MCF 10A (cell line): ENCODE measurements around the gene PCARE. TPM values are rescaled to one million over a fixed set of nuclear protein-coding genes. Genes with fewer than 3 reads are reported as not detected.
"Not testable (repeated sequence)": the region's sequence is repeated elsewhere in the genome, so short reads cannot be mapped to it uniquely, and the experiment has no call there.

Experiments used
- BruUV-seq: library from RNA; stranded (reverse); fragments of 400-500 nt; replicated peaks from 2 replicates; lab custom pipeline; 2021; lab: Mats Ljungman, UMichigan
- CTCF ChIA-PET: fragments of 300-600 bp; sonication (Branson Sonifier 250); formaldehyde crosslinking; extraction: SDS; loops from one replicate; lab custom pipeline; 2021; ENCODE audit warnings: antibody characterized with exemption, inconsistent platforms; lab: Yijun Ruan, JAX
- POLR2A ChIA-PET: fragments of 300-600, 350-650 bp; sonication (Branson Sonifier 250); formaldehyde crosslinking; extraction: SDS; loops from one replicate; lab custom pipeline; 2020; ENCODE audit warnings: antibody characterized with exemption, inconsistent platforms; lab: Yijun Ruan, JAX
- DNase-seq: peaks from one replicate; pipeline ENCODE4 v3.0.0-alpha.2; 2018; ENCODE audit not compliant: unreplicated experiment
- H3K27ac Mint-ChIP-seq: one replicate; pipeline ENCODE4 v1.8.0; 2022; ENCODE audit warnings: mild to moderate bottlenecking, low read depth, mixed read lengths; ENCODE audit not compliant: unreplicated experiment
- H3K27me3 Mint-ChIP-seq: one replicate; pipeline ENCODE4 v1.8.0; 2022; ENCODE audit warnings: mixed read lengths; ENCODE audit not compliant: insufficient read depth, unreplicated experiment
- H3K36me3 Mint-ChIP-seq: one replicate; pipeline ENCODE4 v1.8.0; 2022; ENCODE audit warnings: mild to moderate bottlenecking, moderate library complexity, mixed read lengths; ENCODE audit not compliant: insufficient read depth, unreplicated experiment
- H3K4me1 Mint-ChIP-seq: one replicate; pipeline ENCODE4 v1.8.0; 2022; ENCODE audit warnings: mixed read lengths; ENCODE audit not compliant: insufficient read depth, unreplicated experiment
- H3K4me3 Mint-ChIP-seq: one replicate; pipeline ENCODE4 v1.8.0; 2022; ENCODE audit warnings: mild to moderate bottlenecking, moderate library complexity, mixed read lengths; ENCODE audit not compliant: unreplicated experiment
- H3K9me3 Mint-ChIP-seq: one replicate; pipeline ENCODE4 v1.8.0; 2022; ENCODE audit warnings: mixed read lengths; ENCODE audit not compliant: unreplicated experiment
- intact Hi-C: fragments of 100-400 bp; cut with micrococcal nuclease; formaldehyde crosslinking; loops from 2 replicates; pipeline ENCODE4 v1.14.1; 2022
- total RNA-seq: library from RNA; stranded (reverse); gene quantifications from 2 replicates; pipeline ENCODE4 v1.2.3, GENCODE V29; 2022
- TF ChIP-seq, protein P1 (sequence below): fragments of 200-600 bp; IDR thresholded peaks from one replicate; pipeline ENCODE4 v1.8.0; 2022; ENCODE audit warnings: antibody characterized with exemption, mild to moderate bottlenecking; ENCODE audit not compliant: unreplicated experiment

PCARE gene
- total RNA-seq, 1 experiment from 2014 or later = not detected

DNA sequence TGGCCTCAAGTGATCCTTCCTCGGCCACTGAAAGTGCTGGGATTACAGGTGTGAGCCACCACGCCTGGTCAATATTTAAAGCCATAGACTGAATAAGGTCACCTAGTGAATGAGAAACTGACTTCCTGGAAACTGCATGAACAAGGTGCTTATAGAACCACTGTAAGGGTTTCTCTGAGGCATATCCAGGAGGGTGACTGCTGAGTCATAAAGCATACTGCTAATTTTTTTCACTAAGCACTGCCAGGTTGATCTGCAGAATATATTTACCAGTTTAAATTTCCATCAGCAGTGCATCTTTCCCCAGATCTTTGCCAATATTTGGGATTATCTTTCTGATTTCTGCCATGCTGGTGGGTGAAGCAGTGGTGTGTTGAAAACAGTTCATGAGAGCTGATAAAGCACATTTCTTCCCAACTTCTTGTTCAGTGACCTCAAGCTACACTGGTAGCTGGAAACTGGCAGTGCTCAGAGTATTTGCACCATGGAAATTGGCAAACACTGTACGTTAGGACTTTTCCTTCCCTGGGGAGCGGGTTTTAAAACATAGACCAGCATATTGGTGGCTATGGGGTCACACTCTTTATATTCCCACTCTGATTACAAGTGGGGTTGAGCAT lies 36.7 kb upstream of the PCARE start:
- peaks cover 6% of the 10 kb centered on the region for H3K36me3 Mint-ChIP-seq
- TF ChIP-seq, protein P1, sequence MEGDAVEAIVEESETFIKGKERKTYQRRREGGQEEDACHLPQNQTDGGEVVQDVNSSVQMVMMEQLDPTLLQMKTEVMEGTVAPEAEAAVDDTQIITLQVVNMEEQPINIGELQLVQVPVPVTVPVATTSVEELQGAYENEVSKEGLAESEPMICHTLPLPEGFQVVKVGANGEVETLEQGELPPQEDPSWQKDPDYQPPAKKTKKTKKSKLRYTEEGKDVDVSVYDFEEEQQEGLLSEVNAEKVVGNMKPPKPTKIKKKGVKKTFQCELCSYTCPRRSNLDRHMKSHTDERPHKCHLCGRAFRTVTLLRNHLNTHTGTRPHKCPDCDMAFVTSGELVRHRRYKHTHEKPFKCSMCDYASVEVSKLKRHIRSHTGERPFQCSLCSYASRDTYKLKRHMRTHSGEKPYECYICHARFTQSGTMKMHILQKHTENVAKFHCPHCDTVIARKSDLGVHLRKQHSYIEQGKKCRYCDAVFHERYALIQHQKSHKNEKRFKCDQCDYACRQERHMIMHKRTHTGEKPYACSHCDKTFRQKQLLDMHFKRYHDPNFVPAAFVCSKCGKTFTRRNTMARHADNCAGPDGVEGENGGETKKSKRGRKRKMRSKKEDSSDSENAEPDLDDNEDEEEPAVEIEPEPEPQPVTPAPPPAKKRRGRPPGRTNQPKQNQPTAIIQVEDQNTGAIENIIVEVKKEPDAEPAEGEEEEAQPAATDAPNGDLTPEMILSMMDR = no peak
- H3K27me3 Mint-ChIP-seq = no peaks in the 10 kb centered on the region
- intact Hi-C loops = no loop called here
- ChIA-PET POLR2A (interaction anchor here (0.8 to 4.4 kb wide), 3 partner anchors 19 to 45 kb away, joined by 3 to 25 read pairs (median 3); no protein-coding TSS in a partner anchor), CTCF (no interaction called here)
- H3K4me3 Mint-ChIP-seq = no peak overlapping the region
- H3K9me3 Mint-ChIP-seq = no peaks in the 10 kb centered on the region
- H3K4me1 Mint-ChIP-seq = peaks cover 45% of the 10 kb centered on the region
- H3K27ac Mint-ChIP-seq = no peak overlapping the region
- no TSS peak for BruUV-seq
- peak; percentile 29 for DNase-seq

GRCh38 chr2:29109246-29109645 lies 34.9 kb upstream of the PCARE start:
- intact Hi-C loops = no loop called here
- BruUV-seq = no TSS peak
- Mint-ChIP-seq H3K9me3 (no peaks in the 10 kb centered on the region), H3K27me3 (no peaks in the 10 kb centered on the region), H3K27ac (no peak overlapping the region), H3K4me1 (peaks cover 38% of the 10 kb centered on the region), H3K4me3 (no peak overlapping the region), H3K36me3 (no peaks in the 10 kb centered on the region)
- ChIA-PET POLR2A (interaction anchor here (0.7 to 6.7 kb wide), 7 partner anchors 7 to 43 kb away, joined by 3 to 70 read pairs (median 13); partner anchors contain the start of gene CLIP4), CTCF (interaction anchor here (1.3 to 1.5 kb wide), 2 partner anchors 20 to 41 kb away, joined by 5 to 6 read pairs; no protein-coding TSS in a partner anchor)
- TF ChIP-seq, protein P1 = no peak
- DNase-seq = no peak

DNA sequence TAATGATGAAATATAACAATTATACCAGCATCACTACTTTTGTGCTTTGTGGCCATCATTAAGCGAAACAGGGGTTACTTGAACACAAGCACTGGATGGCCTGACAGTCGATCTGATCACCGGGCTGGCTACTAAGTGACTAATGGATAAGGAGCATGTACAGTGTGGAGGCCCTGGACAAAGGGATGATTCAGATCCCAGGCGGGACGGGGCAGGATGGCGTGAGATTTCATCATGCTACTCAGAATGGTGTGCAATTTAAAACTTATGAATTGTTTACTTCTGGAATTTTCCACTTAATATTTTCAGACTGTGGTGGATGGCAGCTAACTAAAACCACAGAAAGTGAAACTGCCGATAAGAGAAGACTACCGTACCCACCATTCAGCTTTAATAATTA lies 33.9 kb upstream of the PCARE start:
- Mint-ChIP-seq H3K27ac (peak overlapping the region; percentile 81), H3K4me3 (peak overlapping the region; percentile 39), H3K36me3 (no peaks in the 10 kb centered on the region), H3K4me1 (peaks cover 28% of the 10 kb centered on the region), H3K9me3 (no peaks in the 10 kb centered on the region), H3K27me3 (no peaks in the 10 kb centered on the region)
- peak; percentile 95 for DNase-seq
- intact Hi-C loops = no loop called here
- TF ChIP-seq, protein P1 = no peak
- no TSS peak for BruUV-seq
- POLR2A ChIA-PET = interaction anchor here (0.8 to 6.7 kb wide), 7 partner anchors 8 to 55 kb away, joined by 3 to 70 read pairs (median 13); partner anchors contain the start of gene CLIP4
- CTCF ChIA-PET = interaction anchor here (0.7 to 2.3 kb wide), 5 partner anchors 9 to 45 kb away, joined by 3 to 8 read pairs (median 5); no protein-coding TSS in a partner anchor

DNA sequence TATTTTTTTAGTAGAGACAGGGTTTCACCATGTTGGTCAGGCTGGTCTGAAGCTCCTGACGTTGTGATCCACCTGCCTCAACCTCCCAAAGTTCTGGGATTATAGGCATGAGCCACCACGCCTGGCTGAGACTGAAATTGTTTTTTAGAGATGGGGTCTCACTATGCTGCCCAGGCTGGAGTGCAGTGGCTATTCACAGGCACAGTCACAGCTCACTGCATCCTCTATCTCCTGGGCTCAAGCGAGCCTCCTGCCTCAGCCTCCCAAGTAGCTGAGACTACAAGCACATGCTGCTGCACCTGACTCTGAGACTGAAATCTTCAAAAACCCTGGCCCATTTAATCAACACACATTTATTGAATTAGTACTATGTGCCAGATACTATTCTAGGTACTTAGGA lies 33.2 kb upstream of the PCARE start:
- POLR2A ChIA-PET = interaction anchor here (0.8 to 6.7 kb wide), 9 partner anchors 9 to 45 kb away, joined by 3 to 70 read pairs (median 9); partner anchors contain the start of gene CLIP4
- H3K4me3 Mint-ChIP-seq, H3K36me3 Mint-ChIP-seq, H3K27me3 Mint-ChIP-seq, intact Hi-C loops, H3K9me3 Mint-ChIP-seq, BruUV-seq, DNase-seq, H3K27ac Mint-ChIP-seq: not testable (repeated sequence)
- CTCF ChIA-PET = interaction anchor here (0.7 to 2.3 kb wide), 3 partner anchors 10 to 44 kb away, joined by 3 to 8 read pairs (median 4); no protein-coding TSS in a partner anchor
- H3K4me1 Mint-ChIP-seq = peaks cover 26% of the 10 kb centered on the region
